Stimulated activated CD8-positive, alpha-beta memory T cell treated with anti-CD3 and anti-CD28 coated beads, Interleukin-15, amount 100 ng/mL, for 24 hours (primary cell): Measurements from ENCODE around the gene GUCY2D.
"Not testable (repeated sequence)": the region's sequence is repeated elsewhere in the genome, so short reads cannot be mapped to it uniquely, and the experiment has no call there.

Source experiments
- DNase-seq: peaks from one replicate; pipeline ENCODE4 v3.0.0-alpha.2; 2020; ENCODE audit warnings: low read depth

The GUCY2D gene

GRCh38 chr17:8016632-8017424 is 14.4 kb downstream of the GUCY2D start:
- DNase-seq: no peak

- no peak for DNase-seq
These were observed 16.0 kb downstream of the GUCY2D start for GRCh38 chr17:8018436-8018835.

GRCh38 chr17:8019166-8019565 is 16.8 kb downstream of the GUCY2D start:
- no peak for DNase-seq

- DNase-seq: no peak
These were observed 17.5 kb downstream of the GUCY2D start for GRCh38 chr17:8019665-8020650.

- no peak for DNase-seq
These were observed 18.6 kb downstream of the GUCY2D start for GRCh38 chr17:8020776-8021564.

- no peak for DNase-seq
These were observed 19.3 kb downstream of the GUCY2D start for GRCh38 chr17:8021565-8022359.

- DNase-seq: no peak
These were observed 20.1 kb downstream of the GUCY2D start for GRCh38 chr17:8022360-8023003.

GRCh38 chr17:8024161-8024560 is 21.7 kb downstream of the GUCY2D start:
- not testable (repeated sequence) for DNase-seq

- no peak for DNase-seq
These were observed 22.9 kb downstream of the GUCY2D start for GRCh38 chr17:8025176-8025911.

GRCh38 chr17:8029121-8029520 is 26.7 kb downstream of the GUCY2D start:
- DNase-seq: no peak

- DNase-seq: no peak
These were observed 28.8 kb downstream of the GUCY2D start for GRCh38 chr17:8031261-8031661.

GRCh38 chr17:8031950-8032349 is 29.5 kb downstream of the GUCY2D start:
- DNase-seq: no peak

GRCh38 chr17:8032442-8032841 is 30.0 kb downstream of the GUCY2D start:
- DNase-seq: no peak

- no peak for DNase-seq
These were observed 36.7 kb downstream of the GUCY2D start, which contains the start of gene ALOX15B for GRCh38 chr17:8038954-8039610. TSS of gene ALOX15B (plus strand) at chr17:8039059. CDS start at chr17:8039156, 97 bp downstream.

GRCh38 chr17:8039611-8040168 is 37.3 kb downstream of the GUCY2D start:
- no peak for DNase-seq

- no peak for DNase-seq
These were observed 39.0 kb downstream of the GUCY2D start for GRCh38 chr17:8041249-8041928.

- DNase-seq: no peak
These were observed 39.6 kb downstream of the GUCY2D start for GRCh38 chr17:8041979-8042378.
